KMS-11 (cell line): ENCODE data around the gene GDF11.

ENCODE experiments used
- H2AFZ ChIP-seq: fragments of 200-600 bp; sonication (generic); 2 replicates; pipeline ENCODE4 v1.6.1; 2016; ENCODE audit warnings: antibody characterized with exemption, mixed run types, low read depth
- H3K27ac ChIP-seq: fragments of 200-600 bp; sonication (generic); 2 replicates; pipeline ENCODE4 v1.6.1; 2016; ENCODE audit warnings: mild to moderate bottlenecking, mixed run types
- H3K27me3 ChIP-seq: fragments of 200-600 bp; sonication (generic); 2 replicates; pipeline ENCODE4 v1.6.1; 2017; ENCODE audit warnings: mild to moderate bottlenecking, low read depth, mixed run types, moderate library complexity; ENCODE audit not compliant: insufficient read depth
- H3K36me3 ChIP-seq: fragments of 200-600 bp; sonication (generic); 2 replicates; pipeline ENCODE4 v1.6.1; 2017; ENCODE audit warnings: mild to moderate bottlenecking, mixed run types; ENCODE audit not compliant: insufficient read depth
- H3K4me1 ChIP-seq: fragments of 200-600 bp; sonication (generic); 2 replicates; pipeline ENCODE4 v1.6.1; 2016; ENCODE audit warnings: mild to moderate bottlenecking, low read depth, mixed run types; ENCODE audit not compliant: poor library complexity, severe bottlenecking
- H3K4me2 ChIP-seq: fragments of 200-600 bp; sonication (generic); 2 replicates; pipeline ENCODE4 v1.7.0; 2016; ENCODE audit warnings: mild to moderate bottlenecking, mixed run types
- H3K4me3 ChIP-seq: fragments of 200-600 bp; sonication (generic); IDR thresholded peaks from 2 replicates; pipeline ENCODE4 v1.6.1; 2017; ENCODE audit warnings: low read depth, low read length, mixed read lengths; ENCODE audit not compliant: insufficient read depth
- H3K79me2 ChIP-seq: fragments of 200-600 bp; sonication (generic); 2 replicates; pipeline ENCODE4 v1.6.1; 2016; ENCODE audit warnings: low read depth, mixed run types; ENCODE audit not compliant: insufficient read depth
- H3K9ac ChIP-seq: fragments of 200-600 bp; sonication (generic); 2 replicates; pipeline ENCODE4 v1.6.1; 2016; ENCODE audit warnings: mild to moderate bottlenecking, mixed run types
- H4K20me1 ChIP-seq: fragments of 200-600 bp; sonication (generic); 2 replicates; pipeline ENCODE4 v1.6.1; 2016; ENCODE audit warnings: mild to moderate bottlenecking, mixed run types; ENCODE audit not compliant: insufficient read depth
- TF ChIP-seq, protein P1 (sequence below): fragments of 200-600 bp; sonication (generic); conservative IDR thresholded peaks from 2 replicates; pipeline ENCODE4 v1.6.1; 2017; ENCODE audit warnings: low read depth, mild to moderate bottlenecking, antibody characterized with exemption, low read length, moderate library complexity, mixed read lengths

GDF11 gene

DNA sequence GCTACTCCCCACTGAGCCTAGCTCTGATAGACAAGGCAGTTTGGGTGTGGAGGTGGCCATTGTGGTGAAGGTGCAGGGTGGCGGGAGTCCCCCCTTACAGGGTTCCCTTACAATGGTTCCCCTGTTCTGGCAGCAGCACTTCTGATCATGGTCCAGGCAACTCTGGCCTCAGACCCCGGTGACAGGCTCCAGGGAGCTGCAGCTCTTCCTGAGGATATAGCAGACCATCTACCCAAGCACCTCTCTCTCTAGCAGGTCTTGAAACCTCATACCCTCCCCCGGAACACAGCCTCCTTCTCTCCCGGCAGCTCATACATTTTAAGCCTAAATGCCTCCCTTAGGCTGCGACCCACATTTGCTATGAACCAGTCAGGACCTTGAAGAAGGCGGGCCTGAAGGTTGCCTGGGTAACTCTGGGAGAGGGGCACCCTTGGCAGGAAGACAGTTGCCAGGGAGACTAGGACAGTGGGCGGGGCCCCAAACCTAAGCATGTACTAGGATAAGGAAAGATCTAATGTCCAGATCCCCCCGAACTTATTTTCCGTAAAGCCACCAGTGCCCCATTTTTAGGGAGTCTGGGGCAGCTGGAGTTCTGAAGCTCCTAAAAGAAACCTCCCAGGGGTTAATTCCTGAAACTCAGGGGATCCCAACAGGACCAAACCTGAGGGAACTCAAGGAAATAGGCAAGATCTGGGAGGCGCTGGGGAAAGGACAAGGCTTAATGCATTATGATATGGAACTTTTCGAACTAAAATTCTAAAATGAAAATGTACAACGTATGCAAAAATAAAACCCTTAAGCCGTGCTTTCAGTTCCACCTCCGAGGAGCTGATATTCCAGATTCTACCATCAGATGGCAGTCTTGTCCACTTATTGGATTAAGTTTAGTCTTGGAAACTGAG lies 4.5 kb upstream of the GDF11 start:
- peak overlapping the region; percentile 53 for H3K27ac ChIP-seq
- peak overlapping the region; percentile 51; the same call in 1 of the 2 replicates for H3K9ac ChIP-seq
- H3K27me3 ChIP-seq, result peaks cover 5% of the 10 kb centered on the region; the same call in 1 of the 2 replicates
- peaks cover 32% of the 10 kb centered on the region for H3K4me1 ChIP-seq
- H3K79me2 ChIP-seq, result no peaks in the 10 kb centered on the region
- no peaks in the 10 kb centered on the region for H3K36me3 ChIP-seq
- peak overlapping the region; percentile 82 for H3K4me3 ChIP-seq
- TF ChIP-seq, protein P1, sequence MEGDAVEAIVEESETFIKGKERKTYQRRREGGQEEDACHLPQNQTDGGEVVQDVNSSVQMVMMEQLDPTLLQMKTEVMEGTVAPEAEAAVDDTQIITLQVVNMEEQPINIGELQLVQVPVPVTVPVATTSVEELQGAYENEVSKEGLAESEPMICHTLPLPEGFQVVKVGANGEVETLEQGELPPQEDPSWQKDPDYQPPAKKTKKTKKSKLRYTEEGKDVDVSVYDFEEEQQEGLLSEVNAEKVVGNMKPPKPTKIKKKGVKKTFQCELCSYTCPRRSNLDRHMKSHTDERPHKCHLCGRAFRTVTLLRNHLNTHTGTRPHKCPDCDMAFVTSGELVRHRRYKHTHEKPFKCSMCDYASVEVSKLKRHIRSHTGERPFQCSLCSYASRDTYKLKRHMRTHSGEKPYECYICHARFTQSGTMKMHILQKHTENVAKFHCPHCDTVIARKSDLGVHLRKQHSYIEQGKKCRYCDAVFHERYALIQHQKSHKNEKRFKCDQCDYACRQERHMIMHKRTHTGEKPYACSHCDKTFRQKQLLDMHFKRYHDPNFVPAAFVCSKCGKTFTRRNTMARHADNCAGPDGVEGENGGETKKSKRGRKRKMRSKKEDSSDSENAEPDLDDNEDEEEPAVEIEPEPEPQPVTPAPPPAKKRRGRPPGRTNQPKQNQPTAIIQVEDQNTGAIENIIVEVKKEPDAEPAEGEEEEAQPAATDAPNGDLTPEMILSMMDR, result peak; percentile 100
- peak overlapping the region; percentile 64 for H3K4me2 ChIP-seq
- H4K20me1 ChIP-seq, result no peaks in the 10 kb centered on the region
- H2AFZ ChIP-seq, result peak overlapping the region; percentile 84

DNA sequence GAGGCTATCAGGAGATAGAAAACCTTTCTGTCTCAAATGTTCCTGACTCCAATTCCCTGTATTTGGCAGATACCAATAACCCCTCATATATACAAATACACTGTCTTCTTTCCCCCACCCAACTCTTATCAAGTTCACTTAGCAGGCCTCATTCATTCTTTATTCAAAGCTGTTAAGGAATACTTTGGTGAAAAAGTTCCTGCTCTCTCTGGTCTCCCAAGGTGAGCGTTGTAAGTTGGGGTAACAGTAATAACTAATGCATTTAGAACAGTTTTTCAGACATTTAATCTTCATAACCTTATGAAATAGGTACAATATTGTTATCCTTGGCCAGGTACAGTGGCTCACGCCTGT lies 3.9 kb upstream of the GDF11 start:
- Histone ChIP-seq H3K4me2 (peak overlapping the region; percentile 64; the same call in 1 of the 2 replicates), H2AFZ (peak overlapping the region; percentile 84; the same call in 1 of the 2 replicates), H3K27ac (no peak overlapping the region; the same call in 1 of the 2 replicates), H3K4me1 (peaks cover 32% of the 10 kb centered on the region), H3K27me3 (peaks cover 5% of the 10 kb centered on the region; the same call in 1 of the 2 replicates), H4K20me1 (no peaks in the 10 kb centered on the region), H3K9ac (no peak overlapping the region; the same call in 1 of the 2 replicates), H3K4me3 (peak overlapping the region; percentile 82), H3K36me3 (no peaks in the 10 kb centered on the region), H3K79me2 (no peaks in the 10 kb centered on the region)
- TF ChIP-seq, protein P1, result peak; percentile 31

DNA sequence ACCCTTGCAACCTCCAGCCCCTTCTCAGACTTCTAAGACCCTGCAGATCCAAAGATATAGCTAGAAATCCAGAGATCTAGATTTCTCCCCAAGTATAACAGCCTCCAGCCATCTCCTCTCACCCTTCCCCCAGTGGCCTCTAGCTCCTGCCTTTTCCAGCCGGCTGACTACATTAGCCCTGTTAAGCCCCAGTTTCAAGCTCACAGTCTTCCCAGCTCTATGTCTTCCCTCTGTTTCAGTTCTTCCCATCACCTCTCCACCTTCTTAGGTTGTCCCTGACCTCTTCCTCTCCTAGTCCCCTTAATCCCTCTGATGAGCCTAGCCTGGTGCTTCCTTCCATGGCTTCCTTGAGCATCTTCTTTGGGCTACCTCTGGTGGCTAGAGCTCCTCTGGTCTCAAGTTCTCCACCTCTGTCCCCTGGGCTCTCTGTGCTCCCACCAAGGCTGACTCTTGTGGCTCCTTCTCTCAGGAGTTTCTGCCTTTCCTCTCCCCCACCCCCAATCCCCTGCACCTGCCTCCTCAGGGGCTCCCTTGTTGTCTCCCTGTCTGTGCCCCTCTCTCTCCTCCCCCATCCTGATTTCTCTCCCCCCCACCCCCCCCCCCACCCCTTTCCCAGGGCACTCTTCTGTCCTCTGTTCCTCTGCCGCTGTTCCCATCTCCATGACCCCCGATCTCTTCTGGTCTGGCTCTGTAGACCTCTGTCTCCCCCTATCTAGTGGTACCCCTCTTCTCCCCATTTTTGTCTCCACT lies 816 bp upstream of the GDF11 start:
- H4K20me1 ChIP-seq, result no peaks in the 10 kb centered on the region
- H3K36me3 ChIP-seq, result no peaks in the 10 kb centered on the region
- peak overlapping the region; percentile 11; the same call in 1 of the 2 replicates for H3K9ac ChIP-seq
- H3K4me2 ChIP-seq, result peak overlapping the region; percentile 69
- TF ChIP-seq, protein P1, result no peak
- peaks cover 42% of the 10 kb centered on the region for H3K4me1 ChIP-seq
- no peaks in the 10 kb centered on the region for H3K79me2 ChIP-seq
- no peak overlapping the region for H3K27ac ChIP-seq
- no peak overlapping the region for H3K4me3 ChIP-seq
- peak overlapping the region; percentile 72 for H2AFZ ChIP-seq
- peaks cover 5% of the 10 kb centered on the region; the same call in 1 of the 2 replicates for H3K27me3 ChIP-seq

DNA sequence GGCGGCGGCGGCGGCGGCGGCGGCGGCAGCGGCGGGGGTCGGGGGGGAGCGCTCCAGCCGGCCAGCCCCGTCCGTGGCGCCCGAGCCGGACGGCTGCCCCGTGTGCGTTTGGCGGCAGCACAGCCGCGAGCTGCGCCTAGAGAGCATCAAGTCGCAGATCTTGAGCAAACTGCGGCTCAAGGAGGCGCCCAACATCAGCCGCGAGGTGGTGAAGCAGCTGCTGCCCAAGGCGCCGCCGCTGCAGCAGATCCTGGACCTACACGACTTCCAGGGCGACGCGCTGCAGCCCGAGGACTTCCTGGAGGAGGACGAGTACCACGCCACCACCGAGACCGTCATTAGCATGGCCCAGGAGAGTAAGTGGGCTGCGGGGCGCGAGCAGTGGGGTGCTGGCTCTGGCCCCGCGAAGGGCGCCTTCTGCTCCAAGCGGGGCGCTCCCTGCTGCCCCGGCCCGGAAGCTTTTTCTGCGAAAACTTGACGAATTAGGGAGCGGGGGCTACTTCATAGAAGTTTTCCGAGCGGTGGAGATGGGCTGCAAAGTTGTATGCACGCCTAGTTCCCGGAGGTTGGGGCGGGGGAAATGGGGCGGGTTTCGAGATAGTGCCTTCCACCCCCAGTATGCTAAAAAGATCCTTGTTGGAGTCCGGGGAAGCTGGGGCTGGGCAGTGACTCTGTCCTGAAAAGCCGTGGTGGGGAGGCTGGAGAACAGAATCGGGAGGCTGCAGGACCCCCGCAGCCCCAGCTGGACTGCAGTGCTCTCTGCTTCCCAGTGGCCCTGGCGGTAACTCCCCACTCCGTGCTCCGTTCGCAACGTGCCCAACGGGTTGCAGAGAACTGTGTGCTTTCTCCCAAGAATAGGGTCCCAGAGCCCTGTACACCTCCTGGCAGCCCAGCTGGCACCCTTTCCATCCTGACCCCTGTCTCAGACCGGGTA lies 751 bp downstream of the GDF11 start:
- Histone ChIP-seq H3K27me3 (peaks cover 5% of the 10 kb centered on the region; the same call in 1 of the 2 replicates), H3K4me1 (peaks cover 33% of the 10 kb centered on the region), H3K27ac (peak overlapping the region; percentile 37; the same call in 1 of the 2 replicates), H3K79me2 (no peaks in the 10 kb centered on the region), H3K4me2 (peak overlapping the region; percentile 98), H3K4me3 (peak overlapping the region; percentile 56), H3K36me3 (no peaks in the 10 kb centered on the region), H3K9ac (peak overlapping the region; percentile 57; the same call in 1 of the 2 replicates), H2AFZ (peak overlapping the region; percentile 93), H4K20me1 (no peaks in the 10 kb centered on the region)
- TF ChIP-seq, protein P1, result 0 out of 2 replicates have a peak, but pooled peaks have one; percentile 30
